ENCODE results near the gene EPYC. TPM values are rescaled to one million over a fixed set of nuclear protein-coding genes. Genes with fewer than 3 reads are reported as not detected.
A peak's percentile ranks its signal among the peaks of the same experiment; 100 is the strongest.

The EPYC gene
- not detected in 3 replicates for total RNA-seq

- DNase-seq (ENCODE audit: low spot score in 2 of 2, unreplicated experiment in 2 of 2), result no peak
- TF ChIP-seq CTCF (IDR thresholded peaks at IDR 0.05; ENCODE audit: unreplicated experiment), result no peak
- Mint-ChIP-seq H3K4me3 (no peak within 1 kb of the TSS), H3K27me3 (ENCODE audit: low read depth) (no peaks in the 10 kb centered on the region), H3K36me3 (no peaks in the 10 kb centered on the region), H3K4me1 (peaks cover 18% of the 10 kb centered on the region), H3K9me3 (peaks cover 5% of the 10 kb centered on the region), H3K27ac (no peak within 1 kb of the TSS)
Observed at GRCh38 chr12:91004872-91005271, at the start of gene EPYC. Gene EPYC (minus strand): TSS chr12:91004972. CDS start chr12:91002565, 2,407 bp downstream.

GRCh38 chr12:91053951-91054715 lies 49.4 kb upstream of the EPYC start:
- DNase-seq (ENCODE audit: low spot score in 2 of 2, unreplicated experiment in 2 of 2), result no peak
- Mint-ChIP-seq H3K27me3 (ENCODE audit: low read depth) (no peaks in the 10 kb centered on the region), H3K9me3 (peaks cover 4% of the 10 kb centered on the region), H3K4me1 (peaks cover 13% of the 10 kb centered on the region), H3K27ac (peak overlapping the region; percentile 44), H3K4me3 (no peak overlapping the region), H3K36me3 (no peaks in the 10 kb centered on the region)
- TF ChIP-seq CTCF (IDR thresholded peaks at IDR 0.05; ENCODE audit: unreplicated experiment), result no peak

GRCh38 chr12:91052026-91052425 lies 47.3 kb upstream of the EPYC start:
- no peak for TF ChIP-seq CTCF (IDR thresholded peaks at IDR 0.05; ENCODE audit: unreplicated experiment)
- Mint-ChIP-seq H3K27me3 (ENCODE audit: low read depth) (no peaks in the 10 kb centered on the region), H3K9me3 (peaks cover 4% of the 10 kb centered on the region), H3K27ac (no peak overlapping the region), H3K4me1 (peaks cover 7% of the 10 kb centered on the region), H3K4me3 (no peak overlapping the region), H3K36me3 (no peaks in the 10 kb centered on the region)
- DNase-seq (ENCODE audit: low spot score in 2 of 2, unreplicated experiment in 2 of 2), result no peak

- H3K4me3 Mint-ChIP-seq, result no peak overlapping the region
- H3K27me3 Mint-ChIP-seq (ENCODE audit: low read depth), result no peaks in the 10 kb centered on the region
- no peaks in the 10 kb centered on the region for H3K9me3 Mint-ChIP-seq
- peaks cover 12% of the 10 kb centered on the region for H3K4me1 Mint-ChIP-seq
- no peak overlapping the region for H3K27ac Mint-ChIP-seq
- TF ChIP-seq CTCF (IDR thresholded peaks at IDR 0.05; ENCODE audit: unreplicated experiment), result no peak
- H3K36me3 Mint-ChIP-seq, result no peaks in the 10 kb centered on the region
- no peak for DNase-seq (ENCODE audit: low spot score in 2 of 2, unreplicated experiment in 2 of 2)
Observed at GRCh38 chr12:91044586-91044985, 39.8 kb upstream of the EPYC start.

- no peak for DNase-seq (ENCODE audit: low spot score in 2 of 2, unreplicated experiment in 2 of 2)
- no peak for TF ChIP-seq CTCF (IDR thresholded peaks at IDR 0.05; ENCODE audit: unreplicated experiment)
- Mint-ChIP-seq H3K9me3 (no peaks in the 10 kb centered on the region), H3K36me3 (no peaks in the 10 kb centered on the region), H3K27me3 (ENCODE audit: low read depth) (no peaks in the 10 kb centered on the region), H3K4me3 (no peak overlapping the region), H3K4me1 (peaks cover 12% of the 10 kb centered on the region), H3K27ac (no peak overlapping the region)
Observed at GRCh38 chr12:91043408-91043807, 38.6 kb upstream of the EPYC start.
